ENCODE data around the gene RAPGEF1.
"Not testable (repeated sequence)": the region's sequence is repeated elsewhere in the genome, so short reads cannot be mapped to it uniquely, and the experiment has no call there.

Gene RAPGEF1

DNA sequence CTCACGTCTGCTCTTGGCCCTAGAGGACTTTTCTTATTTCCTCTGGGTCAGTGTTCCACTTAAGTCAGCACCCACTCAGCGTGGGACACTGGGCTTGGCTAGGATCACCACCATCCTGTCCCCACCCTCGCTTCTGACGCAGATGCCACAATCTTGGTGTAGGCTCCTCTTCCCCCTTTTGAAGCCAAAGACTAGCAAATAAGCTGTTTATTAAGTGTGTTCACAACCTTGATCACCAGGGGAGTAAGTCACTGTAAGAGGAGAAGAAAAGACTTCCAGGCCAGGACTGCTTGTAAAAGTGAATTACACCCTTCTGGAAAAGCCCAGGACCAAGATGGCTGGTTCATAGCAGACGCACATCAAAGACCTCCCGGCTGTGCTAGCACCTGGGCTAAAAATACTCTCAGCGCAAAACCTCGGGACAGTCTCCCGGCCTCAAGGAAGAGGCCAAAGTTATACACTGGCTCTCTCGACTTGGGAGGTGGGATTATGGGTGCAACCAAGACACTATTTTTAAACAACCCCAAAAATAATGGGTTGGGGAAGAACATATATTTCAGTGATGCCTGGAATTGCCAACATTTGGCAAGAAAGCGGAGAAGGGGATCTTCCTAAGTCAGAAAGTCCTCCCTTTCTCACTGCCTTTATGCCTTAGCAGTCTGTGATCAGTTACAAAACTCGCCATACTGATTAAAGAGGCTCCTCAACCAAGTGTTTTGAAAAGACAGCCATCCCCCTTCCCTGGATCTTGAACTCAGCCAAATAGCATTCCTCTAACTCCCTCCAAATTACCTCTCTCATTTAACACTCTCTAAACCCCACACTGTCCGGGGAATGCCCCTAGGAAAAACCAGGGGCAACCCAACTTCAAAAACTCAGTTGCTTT, 69.4 kb downstream of the RAPGEF1 start:
- DNase-seq (ENCODE audit: low spot score) (no peak), FAIRE-seq (no peak)

DNA sequence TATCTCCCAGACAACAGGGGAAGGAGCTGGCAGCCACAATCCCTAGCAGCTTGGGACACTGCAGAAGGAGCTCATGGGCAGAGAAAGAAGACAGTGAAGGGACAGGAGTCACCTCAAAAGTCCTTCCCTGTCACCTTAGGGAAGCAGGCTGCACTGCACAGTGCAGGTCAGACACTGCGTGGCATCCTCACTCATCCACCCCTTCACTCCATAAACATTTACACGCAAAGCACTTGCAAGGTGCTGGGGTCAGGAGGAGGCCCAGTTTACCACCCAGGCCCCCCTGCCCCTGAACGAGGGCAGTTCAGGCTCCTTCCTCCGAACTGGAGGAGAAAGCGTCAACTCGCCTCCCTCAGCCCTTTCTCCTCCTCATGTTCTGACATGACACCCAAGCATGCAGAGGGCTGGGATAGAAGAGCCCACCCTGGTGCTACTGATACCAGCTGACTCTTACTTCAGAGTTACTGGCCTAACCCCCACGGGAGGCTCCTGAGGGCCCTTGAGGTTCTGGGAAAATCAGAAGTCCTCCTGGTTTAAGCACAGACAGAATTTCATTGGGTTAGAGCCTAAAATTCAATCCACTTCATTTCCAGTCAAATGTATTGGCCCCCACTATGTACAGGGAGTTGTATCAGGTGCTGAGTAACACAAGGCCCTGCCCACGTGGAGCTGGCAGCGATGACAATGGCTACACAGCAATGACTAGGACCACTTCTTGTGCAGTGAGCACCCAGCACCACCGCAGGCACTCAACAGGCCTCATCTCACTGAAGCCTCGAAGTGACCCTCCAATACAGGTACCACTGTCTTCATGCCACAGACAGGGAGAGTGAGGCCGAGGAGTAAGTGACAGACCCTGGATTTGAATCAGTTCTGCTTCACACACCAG, 70.4 kb downstream of the RAPGEF1 start:
- FAIRE-seq (no peak), DNase-seq (ENCODE audit: low spot score) (no peak)

DNA sequence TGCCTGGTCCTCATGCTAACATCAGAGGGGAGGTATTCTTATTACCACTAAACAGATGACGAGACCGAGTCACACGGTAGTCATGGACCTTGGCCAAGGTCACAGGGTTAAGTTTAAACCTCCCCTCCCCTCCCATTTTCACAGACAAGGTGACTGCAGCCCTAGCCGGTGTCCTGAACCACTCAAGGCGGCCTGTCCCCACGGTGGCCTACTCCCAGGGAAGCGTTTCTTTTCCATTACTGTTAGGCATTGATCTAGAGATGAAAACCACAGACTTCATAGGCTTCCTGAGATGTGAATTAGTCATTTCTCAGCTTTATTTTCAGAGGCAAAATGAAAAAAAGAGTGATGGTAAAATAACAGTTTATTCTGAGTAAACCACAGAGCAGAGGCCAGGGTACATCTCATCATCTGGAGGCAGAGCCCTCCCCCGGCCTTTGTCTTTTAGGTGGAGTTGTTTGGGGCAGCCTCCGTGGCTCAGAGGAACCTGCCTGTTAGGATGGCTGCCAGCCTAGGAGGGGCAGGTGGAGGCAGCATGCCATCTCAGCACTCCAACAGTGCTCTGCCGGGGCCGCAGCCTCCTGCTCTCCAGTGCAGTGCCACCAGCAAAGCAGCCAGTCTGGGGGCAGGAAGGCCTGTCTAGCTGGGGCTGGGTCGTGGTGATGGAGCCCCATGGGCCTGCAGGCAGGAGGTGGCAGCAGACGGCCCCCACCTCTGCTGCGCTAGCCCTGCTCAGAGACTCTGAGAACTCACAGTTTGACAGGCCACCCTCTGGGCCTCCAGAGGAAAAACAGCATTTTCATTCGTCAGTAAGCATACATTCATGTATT, 71.2 kb downstream of the RAPGEF1 start:
- DNase-seq (ENCODE audit: low spot score) (peak; percentile 61), FAIRE-seq (no peak)

DNA sequence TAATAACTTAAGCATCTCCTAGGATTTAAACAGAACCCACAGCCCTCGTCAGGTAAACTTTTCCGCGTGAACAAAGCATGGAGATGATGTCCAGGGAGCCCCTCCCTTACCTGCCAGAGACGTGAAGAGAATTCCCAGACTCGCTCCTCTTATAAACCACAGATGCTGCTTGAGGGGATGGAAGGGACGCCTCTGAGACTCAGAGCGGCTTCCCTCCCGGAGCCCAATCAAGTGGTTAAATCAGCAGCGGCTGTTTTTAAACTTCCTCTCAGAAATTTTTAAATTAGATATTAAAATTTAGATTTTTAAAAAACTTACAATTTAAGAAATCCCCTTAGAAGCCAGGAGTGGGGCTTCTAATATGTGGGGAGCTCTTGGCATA, 71.8 kb downstream of the RAPGEF1 start:
- no peak for FAIRE-seq
- no peak for DNase-seq (ENCODE audit: low spot score)

DNA sequence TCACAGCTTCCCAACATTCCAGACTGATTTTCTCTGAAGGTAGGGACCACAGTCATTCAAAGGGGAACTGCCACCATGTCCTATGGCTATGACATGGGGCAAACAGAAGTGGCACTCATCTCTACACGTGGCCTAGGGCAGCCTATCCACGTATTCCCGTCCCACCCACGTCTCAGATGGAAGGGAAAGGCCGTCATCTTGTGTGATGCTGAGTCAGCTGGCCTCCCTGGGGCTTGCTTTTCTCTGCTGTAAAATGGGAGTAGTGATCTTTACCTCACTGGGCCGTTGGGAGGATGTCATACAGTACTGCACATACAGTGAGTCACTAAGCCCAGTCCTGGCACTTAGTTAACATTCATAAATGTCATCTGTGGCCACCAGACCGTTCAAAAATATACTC, 72.3 kb downstream of the RAPGEF1 start:
- FAIRE-seq (no peak), DNase-seq (ENCODE audit: low spot score) (no peak)

DNA sequence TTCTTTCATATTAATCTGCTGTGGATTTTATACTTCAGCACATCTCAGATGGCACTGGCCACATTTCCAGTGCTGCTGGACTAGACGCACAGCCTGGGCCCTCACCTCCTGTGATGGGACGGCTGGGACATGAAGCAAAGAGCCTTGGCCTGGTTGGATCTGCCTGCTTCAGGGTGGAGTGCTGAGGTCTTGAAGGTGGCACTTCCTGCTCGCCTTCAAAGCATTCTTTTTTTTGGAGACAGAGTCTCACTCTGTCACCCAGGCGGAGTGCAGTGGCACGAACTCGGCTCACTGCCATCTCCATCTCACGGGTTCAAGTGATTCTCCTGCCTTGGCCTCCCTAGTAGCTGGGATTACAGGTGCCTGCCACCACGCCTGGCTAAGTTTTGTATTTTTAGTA, 73.1 kb downstream of the RAPGEF1 start:
- no peak for DNase-seq (ENCODE audit: low spot score)
- no peak for FAIRE-seq

DNA sequence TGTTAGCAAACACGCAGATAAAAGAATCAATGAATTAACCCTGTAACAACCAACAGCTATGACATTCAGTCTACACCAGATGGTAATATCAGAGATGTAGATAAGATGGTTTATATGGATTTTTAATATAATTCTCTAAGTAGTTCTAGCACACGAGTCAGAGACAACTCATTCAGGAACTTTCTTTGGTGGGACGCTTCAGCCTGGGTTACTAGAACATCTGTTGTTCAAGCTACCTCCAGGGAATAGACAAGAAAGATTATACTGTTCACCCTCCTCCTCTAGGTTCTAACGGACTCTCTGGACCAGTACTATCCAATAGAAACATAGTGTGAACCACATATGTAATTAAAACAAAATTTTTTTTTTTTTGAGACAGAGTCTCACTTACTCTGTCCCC, 73.8 kb downstream of the RAPGEF1 start:
- FAIRE-seq (no peak), DNase-seq (ENCODE audit: low spot score) (no peak)

DNA sequence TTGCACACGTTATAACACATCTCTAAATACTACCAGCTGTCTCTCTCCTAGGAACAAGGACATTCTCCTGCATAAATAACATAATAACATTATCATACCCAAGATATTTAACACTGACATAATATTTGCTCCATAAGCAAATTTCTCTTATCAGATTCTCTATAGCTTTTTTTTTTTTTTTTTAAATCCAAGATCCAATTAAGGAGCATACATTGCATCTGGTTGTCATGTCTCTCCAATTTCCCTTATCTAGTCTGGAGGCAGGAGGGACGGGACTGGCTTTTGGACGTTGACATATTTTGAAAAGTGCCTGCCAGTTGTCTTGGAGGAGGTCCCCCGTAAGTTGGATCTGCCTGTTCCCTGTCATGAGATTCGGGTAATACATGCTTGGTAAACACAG, 76.6 kb downstream of the RAPGEF1 start:
- FAIRE-seq: no peak
- no peak for DNase-seq (ENCODE audit: low spot score)

DNA sequence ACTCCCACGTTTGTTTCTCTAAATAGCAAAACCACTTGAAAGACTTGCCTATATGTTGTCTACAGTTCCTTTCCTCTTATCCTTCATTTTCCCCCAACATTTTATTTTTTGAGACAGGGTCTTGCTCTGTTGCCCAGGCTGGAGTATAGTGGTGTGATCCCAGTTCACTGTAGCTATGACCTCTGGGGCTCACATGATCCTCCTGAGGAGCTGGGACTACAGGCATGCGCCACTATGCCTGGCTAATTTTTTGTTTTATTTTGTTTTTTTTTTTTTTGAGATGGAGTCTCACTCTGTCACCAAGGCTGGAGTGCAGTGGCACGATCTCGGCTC, 77.6 kb downstream of the RAPGEF1 start:
- DNase-seq (ENCODE audit: low spot score); FAIRE-seq: not testable (repeated sequence)

DNA sequence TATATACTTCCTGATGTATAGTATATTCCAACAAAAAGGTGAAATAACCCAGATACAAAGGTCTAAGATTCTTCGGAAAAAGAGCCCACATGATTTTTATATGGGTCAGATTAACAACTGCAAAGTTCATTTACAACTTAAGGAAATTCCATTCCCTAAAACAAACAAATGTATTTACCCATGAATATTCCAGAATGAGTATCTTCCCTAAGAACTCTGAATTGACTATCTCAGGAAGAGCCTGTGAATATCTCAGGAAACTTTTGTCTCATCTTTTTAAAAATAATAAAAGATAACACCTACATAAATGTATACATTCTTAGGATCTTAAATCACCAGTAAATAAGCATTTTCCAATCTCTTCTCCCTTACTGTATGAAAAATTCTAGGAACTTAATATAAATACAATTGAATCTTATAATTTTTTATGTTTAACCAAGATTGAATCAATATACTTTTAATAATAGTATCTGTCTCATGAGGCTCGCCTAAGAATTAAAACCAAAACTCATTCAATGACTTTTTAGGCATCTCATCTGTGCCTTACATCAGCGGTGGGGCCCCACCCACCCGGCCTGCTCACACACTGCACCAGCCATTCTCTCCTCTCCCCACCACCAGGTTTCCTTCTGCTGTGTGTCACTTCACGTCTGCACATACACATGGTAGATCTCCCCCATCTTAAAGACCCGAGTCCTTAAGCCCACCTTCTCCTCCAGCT, 78.1 kb downstream of the RAPGEF1 start:
- FAIRE-seq (no peak), DNase-seq (ENCODE audit: low spot score) (no peak)

DNA sequence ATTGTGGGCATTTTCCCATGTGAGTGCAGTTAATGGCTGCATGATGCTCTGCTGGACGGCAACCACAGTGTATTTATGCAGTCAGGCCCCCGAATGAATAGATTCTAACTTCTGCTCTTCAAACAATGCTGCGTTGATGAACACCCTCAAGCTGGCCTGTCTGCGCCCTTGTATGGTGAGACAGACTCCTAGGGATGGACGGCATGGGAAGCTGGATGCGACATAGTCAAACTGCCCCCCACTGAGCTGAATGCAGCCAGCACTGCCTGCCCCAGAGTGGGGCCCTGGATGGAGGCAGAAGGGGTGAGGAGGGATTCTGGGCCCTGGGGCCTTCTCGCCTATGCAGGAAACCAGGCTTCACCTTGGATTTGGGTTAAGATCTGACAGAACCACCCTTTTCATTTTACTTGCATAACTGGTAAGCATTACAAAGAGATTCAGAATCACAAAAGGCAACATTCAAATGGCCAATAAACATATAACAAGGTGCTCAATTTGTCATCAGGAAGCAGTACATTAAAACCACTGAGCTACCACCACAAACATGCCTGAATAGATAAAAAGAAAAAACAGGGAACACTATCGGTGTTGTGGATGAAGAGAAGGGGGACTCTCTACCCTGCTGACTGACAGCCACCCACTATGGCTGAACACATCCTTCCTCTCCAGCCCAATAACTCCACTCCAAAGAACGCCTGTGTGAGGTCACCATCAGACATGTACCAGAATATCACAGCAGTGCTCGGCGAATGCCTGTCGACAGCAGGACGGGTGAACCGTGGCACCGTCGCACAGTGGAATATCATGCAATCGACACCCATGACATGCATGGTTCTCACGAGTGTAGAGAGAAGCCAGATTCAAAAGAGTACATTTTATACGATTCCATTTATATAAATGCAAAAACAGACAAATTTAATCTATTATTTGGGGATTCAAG, 79.1 kb downstream of the RAPGEF1 start:
- DNase-seq (ENCODE audit: low spot score): no peak
- no peak for FAIRE-seq

DNA sequence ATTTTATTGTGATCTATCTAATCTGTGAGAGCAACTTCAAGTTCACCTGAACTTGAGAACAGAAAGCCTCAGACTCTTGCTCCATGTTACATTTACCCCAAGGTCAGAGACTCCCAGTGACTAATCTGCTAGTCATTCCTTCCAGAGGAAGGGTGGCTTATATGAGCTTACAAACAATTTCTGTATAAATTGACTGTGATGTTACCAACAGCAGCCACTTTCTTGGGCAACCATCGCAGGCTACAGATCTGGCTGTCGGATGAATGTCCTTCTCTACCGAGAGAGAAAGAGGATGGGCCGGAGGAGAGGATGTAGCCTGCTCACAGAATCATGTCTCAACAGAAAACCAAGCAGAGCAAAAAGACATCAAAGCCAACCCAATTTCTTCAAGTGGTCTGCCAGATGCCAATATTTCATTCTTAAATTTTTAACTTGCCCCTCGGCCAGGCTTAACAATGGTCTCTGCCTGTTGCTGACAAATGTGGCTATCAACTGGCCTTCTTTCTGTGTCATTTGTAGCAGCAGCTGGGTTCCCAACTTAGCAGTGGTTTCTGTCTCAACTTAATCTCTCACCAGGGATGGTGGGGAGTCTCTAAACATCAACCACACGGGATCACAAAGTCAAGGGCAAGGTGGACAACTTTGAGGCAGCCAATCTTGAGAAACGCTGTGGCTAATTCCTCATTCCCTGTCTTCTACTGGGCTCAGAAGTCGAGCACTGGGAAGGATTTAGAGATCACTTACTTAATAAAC, 81.3 kb downstream of the RAPGEF1 start:
- no peak for FAIRE-seq
- peak; percentile 68 for DNase-seq (ENCODE audit: low spot score)

DNA sequence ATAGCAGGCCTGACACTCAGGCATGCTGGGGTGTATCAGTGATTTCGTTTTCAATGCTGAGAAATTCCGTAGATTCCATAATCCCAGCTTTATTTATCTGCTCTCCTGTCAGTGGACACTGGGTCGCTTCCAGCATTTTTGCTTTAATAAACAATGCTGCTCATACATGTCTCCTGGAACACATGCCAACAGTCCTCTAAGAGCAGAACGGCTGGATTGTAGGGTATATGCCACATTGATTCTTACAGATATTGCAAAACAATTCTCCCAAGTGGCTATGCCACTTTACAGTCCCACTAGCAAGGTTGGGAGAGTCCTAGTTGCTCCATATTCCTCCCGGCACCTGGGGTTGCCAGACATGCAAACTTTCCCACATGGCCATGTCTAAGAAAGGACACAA, 81.9 kb downstream of the RAPGEF1 start:
- FAIRE-seq (no peak), DNase-seq (ENCODE audit: low spot score) (no peak)

DNA sequence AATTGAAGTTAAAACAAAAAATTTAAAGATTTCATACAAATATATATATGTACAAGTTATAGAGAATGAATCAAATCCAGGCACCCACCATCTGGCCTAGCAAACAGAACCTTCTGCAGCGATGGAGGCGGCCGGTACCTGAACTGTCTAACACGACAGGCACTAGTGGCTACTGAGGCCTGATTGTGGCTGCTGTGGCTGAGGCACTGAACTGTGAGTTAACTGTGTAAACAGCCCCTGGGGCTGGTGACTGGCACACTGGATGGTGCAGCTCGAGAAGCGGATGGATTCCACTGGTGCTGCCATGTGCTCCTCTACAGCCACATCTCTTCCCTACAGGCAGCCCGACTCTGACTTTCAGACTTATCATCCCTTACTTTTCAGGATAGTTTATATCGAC, 82.4 kb downstream of the RAPGEF1 start:
- FAIRE-seq: no peak
- DNase-seq (ENCODE audit: low spot score): no peak

DNA sequence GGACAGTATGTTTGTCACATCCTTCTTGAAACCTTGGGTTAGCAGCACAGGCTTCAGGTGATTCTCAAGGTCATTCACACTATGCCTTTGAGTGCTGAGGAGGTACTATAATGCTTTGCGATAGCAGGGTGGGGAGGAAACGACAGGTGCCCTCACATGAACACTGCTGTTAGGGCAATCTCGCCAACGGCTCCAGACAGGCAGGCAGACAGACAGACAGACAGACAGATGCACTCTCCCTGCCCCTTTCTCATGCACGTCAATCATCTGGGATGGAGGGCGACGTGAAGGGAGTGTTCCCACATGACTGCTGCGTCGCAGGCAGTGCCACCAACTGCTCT, 82.9 kb downstream of the RAPGEF1 start:
- no peak for FAIRE-seq
- no peak for DNase-seq (ENCODE audit: low spot score)

DNA sequence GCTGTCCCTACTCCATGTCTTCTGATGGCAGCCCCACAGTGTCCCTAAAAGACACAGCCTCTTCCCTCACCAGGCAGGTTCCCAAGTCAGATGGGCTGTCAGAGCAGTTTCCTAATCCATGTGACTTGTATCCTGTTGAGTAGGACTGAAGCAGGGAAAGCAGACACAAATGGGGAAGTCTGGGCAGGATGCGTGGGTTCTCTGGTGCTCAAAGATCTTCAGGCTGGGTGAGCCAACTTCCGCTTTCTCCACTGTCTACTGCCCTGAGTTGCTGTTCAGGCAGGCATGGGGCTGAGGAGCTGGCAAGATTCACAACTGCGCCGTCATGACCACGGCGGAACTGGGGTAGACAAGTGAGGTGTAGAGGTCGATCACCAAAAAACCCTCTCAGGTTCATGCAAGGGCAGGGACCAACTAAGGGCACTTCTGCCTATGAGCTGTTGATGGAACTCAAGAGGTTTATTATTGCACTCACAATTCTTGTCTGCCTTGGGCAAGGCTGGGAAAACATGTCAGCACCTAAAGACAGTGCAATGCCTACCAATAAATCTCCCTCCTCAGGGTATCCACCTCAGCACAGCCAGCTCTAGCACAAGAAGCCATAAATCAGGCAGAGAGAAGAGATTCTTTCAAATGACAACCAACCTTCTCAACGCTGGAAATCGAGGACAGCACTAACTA, 83.4 kb downstream of the RAPGEF1 start:
- DNase-seq (ENCODE audit: low spot score): no peak
- no peak for FAIRE-seq

DNA sequence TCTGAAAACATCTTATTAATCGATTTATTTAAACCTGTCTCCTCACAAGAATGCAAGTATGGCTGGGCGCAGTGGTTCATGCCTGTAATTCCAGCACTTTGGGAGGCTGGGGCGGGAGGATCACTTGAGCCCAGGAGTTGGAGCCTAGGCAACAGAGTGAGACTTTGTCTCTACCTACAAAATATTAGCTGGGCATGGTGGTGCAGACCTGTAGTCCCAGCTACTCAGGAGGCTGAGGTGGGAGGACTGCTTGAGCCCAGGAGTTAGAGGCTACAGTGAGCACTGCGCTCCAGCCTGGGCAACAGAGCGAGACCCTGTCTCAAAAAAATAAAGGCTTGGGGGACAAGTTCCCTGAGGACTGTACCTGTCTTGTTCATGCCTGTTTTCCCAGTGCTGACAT, 85.5 kb downstream of the RAPGEF1 start:
- DNase-seq (ENCODE audit: low spot score); FAIRE-seq: not testable (repeated sequence)

DNA sequence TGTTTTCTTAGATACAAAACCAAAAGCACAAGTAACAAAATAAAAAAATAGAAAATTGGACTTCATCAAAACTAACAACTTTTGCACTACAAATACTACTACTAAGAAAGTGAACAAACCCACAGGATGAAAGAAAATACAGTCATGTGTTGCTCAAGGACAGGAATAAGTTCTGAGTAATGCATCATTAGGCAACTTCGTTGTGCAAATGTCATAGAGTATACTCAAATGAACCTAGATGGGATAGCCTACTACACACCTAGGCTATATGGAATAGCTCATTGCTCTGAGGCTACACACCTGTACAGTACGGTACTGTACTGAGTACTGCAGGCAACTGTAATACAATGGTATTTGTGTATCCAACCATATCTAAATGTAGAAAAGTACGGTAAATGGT, 88.3 kb downstream of the RAPGEF1 start:
- DNase-seq (ENCODE audit: low spot score): no peak
- no peak for FAIRE-seq

DNA sequence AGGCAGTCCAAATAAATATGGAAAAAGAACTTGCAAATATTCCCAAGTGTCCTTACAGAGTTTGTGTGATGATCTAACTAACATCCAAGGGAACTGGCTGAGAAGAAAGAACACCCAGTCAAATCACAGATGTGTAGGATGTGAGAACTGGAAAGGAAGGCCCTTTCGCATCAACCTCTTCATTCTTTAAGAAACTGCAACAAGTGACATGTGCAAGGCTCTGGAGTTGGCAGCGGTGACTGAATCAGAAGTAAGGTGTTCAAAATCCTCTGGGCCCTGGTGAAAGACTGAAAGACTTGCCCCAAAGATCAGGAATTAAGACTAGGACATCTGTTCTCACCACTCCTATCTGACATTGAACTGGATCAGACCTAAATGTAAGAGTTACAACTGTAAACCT, 88.7 kb downstream of the RAPGEF1 start:
- DNase-seq (ENCODE audit: low spot score): no peak
- no peak for FAIRE-seq

All from urothelium cell line (cell line).